Thymus (tissue), 11 donors: ENCODE data around the gene TTC4. TPM values are rescaled to one million over a fixed set of nuclear protein-coding genes. Genes with fewer than 3 reads are reported as not detected.
"Not testable (repeated sequence)": the region's sequence is repeated elsewhere in the genome, so short reads cannot be mapped to it uniquely, and the experiment has no call there.

Source experiments
- DNase-seq, 9 donors: peaks; one replicate each; pipeline ENCODE4 v3.0.0-alpha.2; 2013; ENCODE audit warnings: low spot score in 9 of 9, low read depth in 6 of 9, missing footprints in 1 of 9
- H3K27ac ChIP-seq, 2 donors: one replicate each; pipeline ENCODE4 v1.5.1; 2013; ENCODE audit warnings: control low read depth in 1 of 2, low read depth in 1 of 2, low read length in 1 of 2, mild to moderate bottlenecking in 1 of 2, moderate library complexity in 1 of 2
- H3K27me3 ChIP-seq, 2 donors: one replicate each; pipeline ENCODE4 v1.5.1; 2013; ENCODE audit warnings: low read length in 1 of 2; ENCODE audit not compliant: control insufficient read depth in 2 of 2, insufficient read depth in 1 of 2
- H3K36me3 ChIP-seq, 2 donors: one replicate each; pipeline ENCODE4 v1.5.1; 2013; ENCODE audit warnings: low read length in 1 of 2, mild to moderate bottlenecking in 1 of 2, moderate library complexity in 1 of 2; ENCODE audit not compliant: control insufficient read depth in 2 of 2, insufficient read depth in 2 of 2
- H3K4me1 ChIP-seq, 2 donors: one replicate each; pipeline ENCODE4 v1.5.1; 2013; ENCODE audit warnings: low read length in 2 of 2; ENCODE audit not compliant: control insufficient read depth in 2 of 2, insufficient read depth in 2 of 2
- H3K4me3 ChIP-seq, 2 donors: one replicate each; pipeline ENCODE4 v1.5.1; 2013; ENCODE audit warnings: low read length in 2 of 2, control low read depth in 1 of 2, mild to moderate bottlenecking in 1 of 2
- H3K9me3 ChIP-seq, 2 donors: one replicate each; pipeline ENCODE4 v1.5.1; 2013; ENCODE audit warnings: low read length in 1 of 2, mild to moderate bottlenecking in 1 of 2; ENCODE audit not compliant: control insufficient read depth in 2 of 2, insufficient read depth in 1 of 2
- WGBS: extraction: QIAGEN DNeasy Blood & Tissue Kit; methylation state at CpG from one replicate; pipeline ENCODE4 v1.1.7; 2013; 5-methylcytosine and 5-hydroxymethylcytosine counted together
- polyA plus RNA-seq: library from polyadenylated mRNA; stranded (reverse); fragments of 200-250 nt; gene quantifications from one replicate; pipeline ENCODE4 v1.2.3, GENCODE V29; 2013
- total RNA-seq: library from RNA; stranded (reverse); fragments of 120-200 nt; gene quantifications from one replicate; pipeline ENCODE4 v1.2.4, GENCODE V29; 2013
- donor health status: healthy.

Gene TTC4
- total and polyA plus RNA-seq, 2 donors, result 19.9 to 20.6 TPM

- Histone ChIP-seq H3K4me1 (peaks cover 2 to 10% of the 10 kb centered on the region in 2 donors), H3K9me3 (no peaks in the 10 kb centered on the region), H3K4me3 (peak overlapping the region; percentile 44 to 54), H3K36me3 (no peaks in the 10 kb centered on the region), H3K27ac (no peak overlapping the region), H3K27me3 (no peaks in the 10 kb centered on the region)
- WGBS, result 69% methylated on average over 13 of the region's 13 CpGs
- no peak for DNase-seq
Measured at GRCh38 chr1:54764922-54765561, 49.4 kb downstream of the TTC4 start.

DNA sequence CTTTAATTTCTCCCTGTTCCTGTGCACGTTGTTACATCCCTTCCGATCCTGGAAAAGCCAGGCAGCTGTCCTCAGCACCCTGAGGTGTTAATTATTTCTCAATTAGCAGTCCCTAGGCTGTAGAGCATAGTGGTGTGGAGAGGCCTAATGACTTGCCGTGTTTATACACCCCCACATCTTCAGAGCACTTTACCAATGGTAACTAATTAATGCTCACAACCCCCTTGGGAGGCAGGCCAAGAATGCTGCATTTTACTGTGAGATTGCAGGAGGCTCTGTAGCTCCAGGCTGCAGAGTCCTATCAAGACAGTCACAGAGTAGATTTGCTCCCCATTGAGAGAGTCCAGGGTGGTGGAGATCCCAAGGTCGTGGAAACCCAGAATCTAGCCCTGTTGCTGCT lies 51.1 kb downstream of the TTC4 start:
- Histone ChIP-seq H3K4me1 (peaks cover 2 to 10% of the 10 kb centered on the region in 2 donors), H3K27ac (no peak overlapping the region), H3K4me3 (no peak overlapping the region), H3K27me3 (no peaks in the 10 kb centered on the region), H3K36me3 (no peaks in the 10 kb centered on the region), H3K9me3 (no peaks in the 10 kb centered on the region)
- WGBS, result 86% methylated on average over 4 of the region's 4 CpGs
- DNase-seq, result no peak

- Histone ChIP-seq H3K27ac (no peak overlapping the region), H3K4me3 (no peak overlapping the region), H3K9me3 (no peaks in the 10 kb centered on the region), H3K36me3 (no peaks in the 10 kb centered on the region), H3K4me1 (peaks cover 2 to 10% of the 10 kb centered on the region in 2 donors), H3K27me3 (no peaks in the 10 kb centered on the region)
- DNase-seq, result no peak
- 82% methylated on average over 6 of the region's 6 CpGs for WGBS
Measured at GRCh38 chr1:54767526-54767925, 51.9 kb downstream of the TTC4 start.

DNA sequence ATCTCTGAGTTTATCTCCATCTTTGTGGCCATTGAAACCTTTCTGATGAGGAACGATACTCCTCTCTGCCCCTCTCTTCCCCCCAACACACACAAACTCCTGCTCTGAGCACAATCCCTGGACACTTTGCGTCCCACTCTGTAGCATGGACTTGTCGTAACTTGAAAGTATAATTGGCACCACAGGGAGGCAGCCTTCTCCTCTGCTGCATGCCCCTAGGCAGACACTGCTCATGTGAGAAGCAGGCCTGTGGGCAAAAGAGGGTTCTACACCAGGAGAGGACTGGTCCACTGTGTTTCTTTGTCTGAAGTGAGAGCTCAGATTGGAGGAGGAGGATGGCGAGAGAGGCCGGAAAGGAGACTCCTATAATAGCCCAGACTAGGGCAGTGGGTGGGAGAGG lies 52.4 kb downstream of the TTC4 start:
- 94% methylated on average over 5 of the region's 5 CpGs for WGBS
- no peak for DNase-seq
- Histone ChIP-seq H3K4me3 (no peak overlapping the region), H3K9me3 (no peaks in the 10 kb centered on the region), H3K36me3 (no peaks in the 10 kb centered on the region), H3K27ac (no peak overlapping the region), H3K4me1 (peaks cover 2 to 10% of the 10 kb centered on the region in 2 donors), H3K27me3 (no peaks in the 10 kb centered on the region)

- H3K4me1 ChIP-seq, result no peaks in the 10 kb centered on the region
- no peaks in the 10 kb centered on the region for H3K36me3 ChIP-seq
- H3K27me3 ChIP-seq, result peaks cover 0 to 2% of the 10 kb centered on the region in 2 donors
- WGBS, result 96% methylated on average over 2 of the region's 2 CpGs
- H3K27ac ChIP-seq, result no peak overlapping the region
- DNase-seq, result no peak
- H3K4me3 ChIP-seq, result no peak overlapping the region
- H3K9me3 ChIP-seq, result no peaks in the 10 kb centered on the region
Measured at GRCh38 chr1:54772951-54773350, 57.3 kb downstream of the TTC4 start.

GRCh38 chr1:54774820-54775498 lies 59.3 kb downstream of the TTC4 start:
- 82% methylated on average over 15 of the region's 15 CpGs for WGBS
- Histone ChIP-seq H3K4me3 (no peak overlapping the region), H3K36me3 (no peaks in the 10 kb centered on the region), H3K4me1 (no peaks in the 10 kb centered on the region), H3K27ac (no peak overlapping the region), H3K9me3 (no peaks in the 10 kb centered on the region), H3K27me3 (peaks cover 0 to 17% of the 10 kb centered on the region in 2 donors)
- DNase-seq, result peak in 1 of 9 donors; percentile 25

GRCh38 chr1:54775828-54776721 lies 60.4 kb downstream of the TTC4 start:
- not testable (repeated sequence) for H3K4me3 ChIP-seq, DNase-seq, H3K9me3 ChIP-seq, H3K4me1 ChIP-seq, H3K36me3 ChIP-seq, H3K27ac ChIP-seq
- 94% methylated on average over 16 of the region's 16 CpGs for WGBS
- H3K27me3 ChIP-seq, result peaks cover 0 to 28% of the 10 kb centered on the region in 2 donors

- WGBS, result 90% methylated on average over 4 of the region's 4 CpGs
Measured at GRCh38 chr1:54777011-54777410, 61.4 kb downstream of the TTC4 start.

GRCh38 chr1:54777431-54777830 lies 61.8 kb downstream of the TTC4 start:
- DNase-seq, result no peak
- Histone ChIP-seq H3K27me3 (peaks cover 0 to 42% of the 10 kb centered on the region in 2 donors), H3K4me3 (no peak overlapping the region), H3K9me3 (no peaks in the 10 kb centered on the region), H3K36me3 (no peaks in the 10 kb centered on the region), H3K27ac (no peak overlapping the region), H3K4me1 (no peaks in the 10 kb centered on the region)
- 93% methylated on average over 4 of the region's 4 CpGs for WGBS

More at GRCh38 chr1:54777011-54777410, 61.4 kb downstream of the TTC4 start:
- no peaks in the 10 kb centered on the region for H3K4me1 ChIP-seq
- no peaks in the 10 kb centered on the region for H3K9me3 ChIP-seq
- DNase-seq, result no peak
- no peak overlapping the region for H3K27ac ChIP-seq
- no peaks in the 10 kb centered on the region for H3K36me3 ChIP-seq
- H3K4me3 ChIP-seq, result no peak overlapping the region
- H3K27me3 ChIP-seq, result peaks cover 0 to 37% of the 10 kb centered on the region in 2 donors
